GM23338 (cell line): Measurements from ENCODE around the gene LPO. TPM values are rescaled to one million over a fixed set of nuclear protein-coding genes. Genes with fewer than 3 reads are reported as not detected.

Experiments used
- ATAC-seq: fragments of 200-7000 bp; cut with Tn5 transposase; 3 replicates; pipeline ENCODE4 v1.9.1; 2020
- DNase-seq: peaks from one replicate; pipeline ENCODE4 v3.0.0-alpha.2; 2015; ENCODE audit warnings: low spot score
- H2AFZ ChIP-seq: fragments of 200-600 bp; sonication (generic); 2 replicates; pipeline ENCODE4 v1.8.0; 2016; ENCODE audit warnings: antibody characterized with exemption, mild to moderate bottlenecking, moderate library complexity
- H3F3A ChIP-seq: fragments of 200-600 bp; sonication (generic); replicated peaks from 2 replicates; pipeline ENCODE4 v1.8.0; 2017; ENCODE audit warnings: antibody characterized with exemption, mixed run types, low read depth
- H3K27ac ChIP-seq: fragments of 200-600 bp; sonication (generic); 2 replicates; pipeline ENCODE4 v1.6.1; 2016; ENCODE audit warnings: low read depth
- H3K27me3 ChIP-seq: fragments of 200-600 bp; sonication (generic); 2 replicates; pipeline ENCODE4 v1.8.0; 2016; ENCODE audit warnings: mild to moderate bottlenecking, mixed run types, moderate library complexity; ENCODE audit not compliant: insufficient read depth
- H3K36me3 ChIP-seq: fragments of 200-600 bp; sonication (generic); 2 replicates; pipeline ENCODE4 v1.8.0; 2016; ENCODE audit warnings: mild to moderate bottlenecking; ENCODE audit not compliant: insufficient read depth
- H3K4me1 ChIP-seq: fragments of 200-600 bp; sonication (generic); 2 replicates; pipeline ENCODE4 v1.8.0; 2016; ENCODE audit warnings: mild to moderate bottlenecking, moderate library complexity; ENCODE audit not compliant: insufficient read depth
- H3K4me2 ChIP-seq: fragments of 200-600 bp; sonication (generic); 2 replicates; pipeline ENCODE4 v1.7.1; 2017; ENCODE audit warnings: mixed run types
- H3K4me3 ChIP-seq: fragments of 200-600 bp; sonication (generic); 2 replicates; pipeline ENCODE4 v1.6.1; 2016; ENCODE audit warnings: mixed run types
- H3K79me2 ChIP-seq: fragments of 200-600 bp; sonication (generic); replicated peaks from 2 replicates; pipeline ENCODE4 v1.8.0; 2017; ENCODE audit warnings: mild to moderate bottlenecking; ENCODE audit not compliant: insufficient read depth
- H3K9me2 ChIP-seq: fragments of 200-600 bp; sonication (generic); 2 replicates; pipeline ENCODE4 v1.8.0; 2017; ENCODE audit not compliant: insufficient read depth
- H4K20me1 ChIP-seq: fragments of 200-600 bp; sonication (generic); replicated peaks from 2 replicates; pipeline ENCODE4 v1.8.0; 2017; ENCODE audit warnings: mild to moderate bottlenecking; ENCODE audit not compliant: insufficient read depth
- H3K27ac Mint-ChIP-seq: 2 replicates; pipeline ENCODE4 v1.8.0; 2020; ENCODE audit warnings: inconsistent platforms, mild to moderate bottlenecking, moderate library complexity, mixed read lengths
- H3K27me3 Mint-ChIP-seq: 3 replicates; pipeline ENCODE4 v1.8.0; 2022; ENCODE audit warnings: low read depth, mild to moderate bottlenecking, moderate library complexity, mixed read lengths, inconsistent platforms; ENCODE audit not compliant: insufficient read depth, poor library complexity
- H3K36me3 Mint-ChIP-seq: 3 replicates; pipeline ENCODE4 v1.8.0; 2021; ENCODE audit warnings: low read depth, mild to moderate bottlenecking, inconsistent platforms, moderate library complexity, mixed read lengths
- H3K4me1 Mint-ChIP-seq: 3 replicates; pipeline ENCODE4 v1.8.0; 2020; ENCODE audit warnings: mild to moderate bottlenecking, inconsistent platforms, mixed read lengths
- H3K4me3 Mint-ChIP-seq: 3 replicates; pipeline ENCODE4 v1.8.0; 2021; ENCODE audit warnings: moderate library complexity, mild to moderate bottlenecking, inconsistent platforms, mixed read lengths
- H3K9me3 Mint-ChIP-seq: 3 replicates; pipeline ENCODE4 v1.8.0; 2020; ENCODE audit warnings: moderate library complexity, mild to moderate bottlenecking, inconsistent platforms, mixed read lengths
- CREB1 ChIP-seq: fragments of 250-450 bp; sonication (Bioruptor Pico); IDR thresholded peaks from 2 replicates; pipeline ENCODE4 v1.5.0; 2020; ENCODE audit warnings: low read depth, mild to moderate bottlenecking, moderate library complexity
- CTCF ChIP-seq, 2 experiments: fragments of 200-600 bp in 1 of 2; sonication (generic) in 1 of 2; conservative IDR thresholded peaks; 2 replicates each; pipeline versions ENCODE4 v1.5.1 to v1.6.1; 2016 to 2017; ENCODE audit warnings: antibody characterized with exemption in 2 of 2, low read depth in 2 of 2, mild to moderate bottlenecking in 2 of 2, moderate library complexity in 1 of 2
- ETS1 ChIP-seq: IDR thresholded peaks from 2 replicates; pipeline ENCODE4 v1.6.1; 2016; ENCODE audit warnings: antibody characterized with exemption
- EZH2phosphoT487 ChIP-seq: fragments of 200-600 bp; sonication (generic); IDR thresholded peaks from one replicate; pipeline ENCODE4 v1.8.1; 2018; ENCODE audit warnings: antibody characterized with exemption; ENCODE audit not compliant: unreplicated experiment
- JUNB ChIP-seq: IDR thresholded peaks from one replicate; pipeline ENCODE4 v1.6.1; 2016; ENCODE audit warnings: antibody characterized with exemption; ENCODE audit not compliant: unreplicated experiment
- NANOG ChIP-seq: IDR thresholded peaks from 2 replicates; pipeline ENCODE4 v1.6.1; 2016; ENCODE audit warnings: antibody characterized with exemption, borderline replicate concordance
- POLR2AphosphoS5 ChIP-seq: IDR thresholded peaks from 2 replicates; pipeline ENCODE4 v1.6.1; 2016; ENCODE audit warnings: antibody characterized with exemption, low read depth
- REST ChIP-seq: IDR thresholded peaks from one replicate; pipeline ENCODE4 v1.6.1; 2018; ENCODE audit warnings: antibody characterized with exemption; ENCODE audit not compliant: unreplicated experiment
- ZNF114 ChIP-seq: fragments of 250-450 bp; sonication (Bioruptor Pico); IDR thresholded peaks from 2 replicates; pipeline ENCODE4 v1.5.0; 2020; ENCODE audit warnings: mild to moderate bottlenecking, moderate library complexity
- polyA plus RNA-seq: library from polyadenylated mRNA; unstranded; fragments of >200 nt; fragmentation: Nextera tagmentation; extraction: Ambion mirVana; gene quantifications from 2 replicates; pipeline ENCODE4 v1.2.1, GENCODE V29; 2016
- total RNA-seq: library from RNA; depleted of rRNA; stranded (reverse); fragments of >200 nt; shearing (Covaris generic); gene quantifications from 2 replicates; pipeline ENCODE4 v1.2.3, GENCODE V29; 2014

The LPO gene
- total and polyA plus RNA-seq, 2 experiments from 2014 or later, result 0.13 to 0.35 TPM

- Mint-ChIP-seq H3K27ac (no peak overlapping the region), H3K36me3 (peaks cover 8% of the 10 kb centered on the region), H3K4me3 (no peak overlapping the region), H3K27me3 (peaks cover 62% of the 10 kb centered on the region), H3K4me1 (peaks cover 23% of the 10 kb centered on the region), H3K9me3 (peaks cover 12% of the 10 kb centered on the region)
- H3K27ac ChIP-seq, result no peak overlapping the region
- H3F3A ChIP-seq, result no peaks in the 10 kb centered on the region
- no peak overlapping the region for H2AFZ ChIP-seq
- ATAC-seq, result no peak
- H3K27me3 ChIP-seq, result peaks cover 56% of the 10 kb centered on the region
- H3K9me2 ChIP-seq, result 0 out of 2 replicates have a peak, but pooled peaks cover 4% of the 10 kb centered on the region
- H3K4me2 ChIP-seq, result no peak overlapping the region
- no peak overlapping the region for H3K4me3 ChIP-seq
- peaks cover 10% of the 10 kb centered on the region; the same call in 1 of the 2 replicates for H3K4me1 ChIP-seq
- H3K79me2 ChIP-seq, result no peaks in the 10 kb centered on the region
- TF ChIP-seq CTCF (conservative IDR thresholded peaks at IDR 0.05; ENCODE audit: low read depth in 2 of 2), result no peak
- no peak for TF ChIP-seq POLR2AphosphoS5
- TF ChIP-seq ZNF114 (CRISPR knock-in tag), result no peak
- H3K36me3 ChIP-seq, result no peaks in the 10 kb centered on the region
- DNase-seq, result no peak
- no peaks in the 10 kb centered on the region for H4K20me1 ChIP-seq
Observed at GRCh38 chr17:58246781-58247180, 8.4 kb downstream of the LPO start.

- H3K27ac Mint-ChIP-seq, result no peak overlapping the region
- peaks cover 8% of the 10 kb centered on the region for H3K36me3 Mint-ChIP-seq
- H3K9me3 Mint-ChIP-seq, result peaks cover 12% of the 10 kb centered on the region
- peaks cover 64% of the 10 kb centered on the region for H3K27me3 Mint-ChIP-seq
- H3K4me2 ChIP-seq, result no peak overlapping the region; the same call in 1 of the 2 replicates
- ATAC-seq (no peak), DNase-seq (no peak)
- H3K27ac ChIP-seq, result no peak overlapping the region
- H3K9me2 ChIP-seq, result 0 out of 2 replicates have a peak, but pooled peaks cover 4% of the 10 kb centered on the region
- H3K4me1 Mint-ChIP-seq, result peaks cover 19% of the 10 kb centered on the region
- H4K20me1 ChIP-seq, result no peaks in the 10 kb centered on the region
- H2AFZ ChIP-seq, result no peak overlapping the region
- H3K79me2 ChIP-seq, result no peaks in the 10 kb centered on the region
- peaks cover 66% of the 10 kb centered on the region for H3K27me3 ChIP-seq
- peaks cover 10% of the 10 kb centered on the region; the same call in 1 of the 2 replicates for H3K4me1 ChIP-seq
- H3K36me3 ChIP-seq, result no peaks in the 10 kb centered on the region
- no peak overlapping the region for H3K4me3 Mint-ChIP-seq
- H3K4me3 ChIP-seq, result no peak overlapping the region
- H3F3A ChIP-seq, result no peaks in the 10 kb centered on the region
- TF ChIP-seq JUNB (no peak), EZH2phosphoT487 (no peak), NANOG (no peak), REST (no peak), ETS1 (no peak), CREB1 (CRISPR knock-in tag) (no peak), ZNF114 (CRISPR knock-in tag) (no peak), POLR2AphosphoS5 (no peak)
Observed at GRCh38 chr17:58247511-58248363, 9.4 kb downstream of the LPO start.
